Measurements from ENCODE around the gene TBC1D14.

DNA sequence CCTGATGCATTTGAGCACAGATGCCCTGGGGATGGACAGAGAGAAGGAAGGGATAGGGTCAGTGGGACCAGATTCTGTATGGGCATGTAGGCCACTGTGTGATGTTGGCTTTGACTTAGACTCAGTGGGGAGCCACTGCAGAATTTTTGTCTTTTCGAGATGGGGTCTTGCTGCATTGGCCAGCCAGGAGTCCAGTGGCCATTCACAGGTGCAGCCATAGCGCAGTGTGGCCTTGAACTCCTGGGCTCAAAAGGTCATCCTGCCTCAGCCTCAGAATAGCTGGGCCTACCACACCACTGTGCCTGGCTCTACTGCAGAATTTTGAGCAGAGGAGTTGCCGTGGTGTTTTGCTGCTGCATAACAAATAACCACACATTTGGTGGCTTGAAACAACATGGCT, 22.8 kb downstream of the TBC1D14 start:
- TF ChIP-seq, protein P1, sequence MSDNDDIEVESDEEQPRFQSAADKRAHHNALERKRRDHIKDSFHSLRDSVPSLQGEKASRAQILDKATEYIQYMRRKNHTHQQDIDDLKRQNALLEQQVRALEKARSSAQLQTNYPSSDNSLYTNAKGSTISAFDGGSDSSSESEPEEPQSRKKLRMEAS (IDR thresholded peaks at IDR 0.05): no peak
- TF ChIP-seq, protein P2, sequence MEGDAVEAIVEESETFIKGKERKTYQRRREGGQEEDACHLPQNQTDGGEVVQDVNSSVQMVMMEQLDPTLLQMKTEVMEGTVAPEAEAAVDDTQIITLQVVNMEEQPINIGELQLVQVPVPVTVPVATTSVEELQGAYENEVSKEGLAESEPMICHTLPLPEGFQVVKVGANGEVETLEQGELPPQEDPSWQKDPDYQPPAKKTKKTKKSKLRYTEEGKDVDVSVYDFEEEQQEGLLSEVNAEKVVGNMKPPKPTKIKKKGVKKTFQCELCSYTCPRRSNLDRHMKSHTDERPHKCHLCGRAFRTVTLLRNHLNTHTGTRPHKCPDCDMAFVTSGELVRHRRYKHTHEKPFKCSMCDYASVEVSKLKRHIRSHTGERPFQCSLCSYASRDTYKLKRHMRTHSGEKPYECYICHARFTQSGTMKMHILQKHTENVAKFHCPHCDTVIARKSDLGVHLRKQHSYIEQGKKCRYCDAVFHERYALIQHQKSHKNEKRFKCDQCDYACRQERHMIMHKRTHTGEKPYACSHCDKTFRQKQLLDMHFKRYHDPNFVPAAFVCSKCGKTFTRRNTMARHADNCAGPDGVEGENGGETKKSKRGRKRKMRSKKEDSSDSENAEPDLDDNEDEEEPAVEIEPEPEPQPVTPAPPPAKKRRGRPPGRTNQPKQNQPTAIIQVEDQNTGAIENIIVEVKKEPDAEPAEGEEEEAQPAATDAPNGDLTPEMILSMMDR (IDR thresholded peaks at IDR 0.05; ENCODE audit: control extremely low read depth in 1 of 3, insufficient read depth in 1 of 3, low read depth in 1 of 3, low read length in 3 of 3): no peak
- TF ChIP-seq RAD21 (IDR thresholded peaks at IDR 0.05 in 1 of 2, conservative IDR thresholded peaks at IDR 0.05 in 1 of 2; ENCODE audit: low read depth in 2 of 2, low read length in 2 of 2): no peak
- TF ChIP-seq RXRA (IDR thresholded peaks at IDR 0.05; ENCODE audit: insufficient read depth, low read depth, low read length): no peak
- TF ChIP-seq RFX5 (IDR thresholded peaks at IDR 0.05; ENCODE audit: borderline replicate concordance, low read depth, low read length): no peak
- TF ChIP-seq RBBP5 (IDR thresholded peaks at IDR 0.05; ENCODE audit: borderline replicate concordance, low read depth, low read length): no peak
- TF ChIP-seq SP4 (IDR thresholded peaks at IDR 0.05; ENCODE audit: low read length): no peak
- no peak for TF ChIP-seq JUN (IDR thresholded peaks at IDR 0.05; ENCODE audit: low read depth, low read length)
- TF ChIP-seq POLR2AphosphoS5 (IDR thresholded peaks at IDR 0.05; ENCODE audit: low read depth, low read length): no peak
- TF ChIP-seq CHD2 (IDR thresholded peaks at IDR 0.05; ENCODE audit: low read length): no peak
- no peak for TF ChIP-seq TAF1 (IDR thresholded peaks at IDR 0.05; ENCODE audit: low read depth, low read length)
- no peak for TF ChIP-seq KDM5A (IDR thresholded peaks at IDR 0.05; ENCODE audit: low read length)
